KBM-7 (cell line): ENCODE results near the gene HSPA1A.

Experiments
- DNase-seq: peaks from one replicate; pipeline ENCODE4 v3.0.0-alpha.2; 2015
- in situ Hi-C: fragments of 300-500 bp; cut with MboI; formaldehyde crosslinking; loops from 2 replicates; pipeline ENCODE4 v1.14.3; 2020; ENCODE audit warnings: low sequenced_read_pairs, low pct_unique_long_range_greater_than_20kb, mixed read lengths

Gene HSPA1A

DNA sequence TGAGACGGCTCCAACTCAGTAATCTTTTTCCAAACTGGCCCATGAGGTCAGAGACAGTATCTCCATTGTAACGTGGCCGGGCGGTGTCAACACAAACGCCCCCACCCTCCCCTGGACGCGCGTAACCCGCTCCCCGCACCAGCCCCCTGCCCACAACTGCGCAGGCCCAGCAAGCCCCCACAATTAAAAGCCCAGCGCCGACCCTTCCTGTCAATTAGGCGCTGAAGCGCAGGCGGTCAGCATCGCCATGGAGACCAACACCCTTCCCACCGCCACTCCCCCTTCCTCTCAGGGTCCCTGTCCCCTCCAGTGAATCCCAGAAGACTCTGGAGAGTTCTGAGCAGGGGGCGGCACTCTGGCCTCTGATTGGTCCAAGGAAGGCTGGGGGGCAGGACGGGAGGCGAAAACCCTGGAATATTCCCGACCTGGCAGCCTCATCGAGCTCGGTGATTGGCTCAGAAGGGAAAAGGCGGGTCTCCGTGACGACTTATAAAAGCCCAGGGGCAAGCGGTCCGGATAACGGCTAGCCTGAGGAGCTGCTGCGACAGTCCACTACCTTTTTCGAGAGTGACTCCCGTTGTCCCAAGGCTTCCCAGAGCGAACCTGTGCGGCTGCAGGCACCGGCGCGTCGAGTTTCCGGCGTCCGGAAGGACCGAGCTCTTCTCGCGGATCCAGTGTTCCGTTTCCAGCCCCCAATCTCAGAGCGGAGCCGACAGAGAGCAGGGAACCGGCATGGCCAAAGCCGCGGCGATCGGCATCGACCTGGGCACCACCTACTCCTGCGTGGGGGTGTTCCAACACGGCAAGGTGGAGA lies at the start of gene HSPA1A, which contains the start of gene HSPA1L:
Gene HSPA1A, plus strand, starts transcription at position 519 of the 814 bp plus-strand sequence. Its CDS starts 214 bp downstream, at position 733.
Gene HSPA1L, minus strand, starts transcription at position 259 of the 814 bp plus-strand sequence. CDS start 3,311 bp downstream, outside the sequence.
- in situ Hi-C loops = no loop called here
- peak; percentile 97 for DNase-seq

DNA sequence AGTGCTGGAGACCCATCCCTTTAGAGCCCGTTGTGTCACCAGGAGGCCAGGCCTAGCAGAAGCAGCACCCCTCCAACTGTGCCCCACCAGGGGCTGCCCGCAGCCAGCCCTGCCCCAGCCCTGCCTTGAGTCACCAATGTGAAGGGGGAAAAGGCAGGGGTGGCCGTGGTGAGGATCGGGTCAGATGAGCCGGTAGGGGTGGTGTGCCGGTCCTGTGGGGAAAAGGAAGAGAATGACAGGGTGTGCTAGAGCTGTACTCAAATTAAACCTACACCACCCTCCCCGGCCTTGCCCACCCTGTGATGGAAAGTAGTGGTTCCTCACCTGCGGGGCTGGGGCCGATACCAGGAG lies 49.8 kb upstream of the HSPA1A start:
- in situ Hi-C loops = no loop called here
- no peak for DNase-seq

DNA sequence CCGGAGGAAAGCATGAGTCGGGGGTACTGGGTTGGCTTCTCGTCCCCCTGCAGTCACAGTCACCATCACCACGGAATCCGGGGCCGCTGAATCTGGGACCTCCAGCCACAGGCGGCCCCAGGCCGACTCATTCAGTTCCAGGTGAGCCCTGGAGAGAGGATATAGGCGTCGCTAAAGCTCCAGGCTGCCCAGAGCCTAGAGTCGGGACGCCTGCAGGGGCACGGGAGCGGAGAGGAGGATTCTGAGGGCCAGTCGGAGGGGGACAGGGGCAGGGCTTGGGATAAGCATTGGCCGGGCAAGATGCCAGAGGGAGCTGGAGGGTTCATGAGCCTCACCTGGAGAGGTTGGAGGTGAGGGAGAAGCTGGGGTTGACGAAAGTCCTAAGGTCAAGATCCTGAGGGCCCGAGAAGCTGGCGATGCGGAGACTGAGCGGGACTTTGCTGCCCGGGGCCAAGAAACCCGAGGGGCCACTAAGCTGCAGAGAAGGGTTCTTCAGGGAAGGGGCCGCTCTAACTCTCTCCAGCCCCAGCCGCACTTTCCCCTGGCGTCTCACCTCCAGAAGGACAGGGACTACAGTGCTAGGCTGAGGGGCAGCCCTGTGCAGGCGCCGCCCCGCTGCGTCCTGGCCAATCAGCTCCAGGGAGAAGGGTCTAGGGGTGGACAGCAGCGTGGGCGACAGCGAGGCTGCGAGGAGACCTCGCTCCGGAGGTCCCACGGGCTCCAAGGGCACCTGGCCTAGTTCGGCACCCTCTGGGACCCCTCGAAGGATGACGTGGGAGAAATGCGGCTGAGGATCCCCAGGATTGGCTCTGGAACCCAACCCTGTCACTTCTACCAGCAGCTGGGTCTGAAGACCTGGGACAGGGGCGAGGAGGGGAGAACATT lies 49.2 kb upstream of the HSPA1A start:
- in situ Hi-C loops = no loop called here
- no peak for DNase-seq

DNA sequence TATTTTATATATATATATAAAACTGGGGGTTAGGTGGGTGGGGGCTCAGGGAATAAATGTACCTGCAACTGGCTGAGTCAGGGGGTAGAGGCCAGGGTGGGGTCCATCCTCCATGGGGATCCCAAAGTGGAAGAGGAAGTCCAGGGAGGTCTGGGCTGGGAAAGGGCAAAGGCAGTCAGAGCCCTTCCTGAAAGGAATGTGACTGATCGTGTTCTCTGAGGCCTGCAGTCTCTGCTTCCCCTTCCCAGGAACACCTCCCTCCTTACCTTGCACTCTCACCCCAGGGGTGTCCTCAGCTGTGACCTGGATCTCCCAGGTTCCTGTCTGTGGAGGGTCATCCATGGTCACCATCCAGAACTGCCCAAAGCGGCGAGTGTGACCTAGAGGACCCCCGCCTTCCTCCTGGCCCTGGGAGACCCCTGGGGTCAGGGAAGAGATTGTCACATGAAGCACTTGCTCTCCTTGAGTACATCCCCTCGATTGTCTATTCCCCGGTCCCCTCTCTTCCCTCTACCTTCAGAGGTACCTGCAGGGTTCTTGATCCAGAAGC lies 48.2 kb upstream of the HSPA1A start:
- in situ Hi-C loops = no loop called here
- no peak for DNase-seq

DNA sequence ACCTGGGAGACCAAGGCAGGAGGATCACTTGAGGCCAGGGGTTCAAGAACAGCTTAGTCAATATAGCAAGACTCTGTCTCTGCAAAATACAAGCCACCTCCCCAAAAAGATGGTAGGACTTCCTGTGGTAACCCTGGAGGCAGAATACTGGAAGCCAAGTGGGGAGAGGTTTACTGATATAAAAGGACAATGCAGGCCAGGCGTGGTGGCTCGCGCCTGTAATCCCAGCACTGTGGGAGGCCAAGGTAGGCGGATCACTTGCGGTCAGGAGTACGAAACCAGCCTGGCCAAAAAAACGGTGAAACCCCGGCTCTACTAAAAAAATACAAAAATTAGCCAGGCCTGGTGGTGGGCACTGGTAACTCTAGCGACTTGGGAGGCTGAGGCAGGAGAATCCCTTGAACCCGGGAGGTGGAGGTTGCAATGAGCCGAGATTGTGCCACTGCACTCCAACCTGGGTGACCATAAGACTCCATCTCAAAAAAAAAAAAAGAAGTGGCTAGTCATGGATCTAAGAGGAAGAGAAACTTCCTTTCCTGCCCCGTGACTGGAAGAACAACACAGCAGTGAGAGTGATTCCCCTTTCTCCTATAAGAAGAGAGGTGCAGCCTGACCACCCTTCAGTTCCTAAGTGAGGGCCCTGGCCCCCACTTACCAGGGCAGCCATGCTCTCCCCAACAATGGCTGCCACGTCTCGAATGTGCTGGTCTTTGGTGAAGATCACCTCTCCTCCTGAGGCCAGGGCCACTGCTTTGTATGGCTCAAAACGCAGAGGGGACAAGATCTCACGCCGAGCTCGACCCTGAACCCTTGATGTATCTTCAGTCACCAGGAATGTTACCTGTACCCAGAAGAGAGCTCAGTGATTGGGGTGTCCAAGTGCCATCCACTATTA lies 46.7 kb upstream of the HSPA1A start:
- in situ Hi-C loops = no loop called here
- DNase-seq = no peak

DNA sequence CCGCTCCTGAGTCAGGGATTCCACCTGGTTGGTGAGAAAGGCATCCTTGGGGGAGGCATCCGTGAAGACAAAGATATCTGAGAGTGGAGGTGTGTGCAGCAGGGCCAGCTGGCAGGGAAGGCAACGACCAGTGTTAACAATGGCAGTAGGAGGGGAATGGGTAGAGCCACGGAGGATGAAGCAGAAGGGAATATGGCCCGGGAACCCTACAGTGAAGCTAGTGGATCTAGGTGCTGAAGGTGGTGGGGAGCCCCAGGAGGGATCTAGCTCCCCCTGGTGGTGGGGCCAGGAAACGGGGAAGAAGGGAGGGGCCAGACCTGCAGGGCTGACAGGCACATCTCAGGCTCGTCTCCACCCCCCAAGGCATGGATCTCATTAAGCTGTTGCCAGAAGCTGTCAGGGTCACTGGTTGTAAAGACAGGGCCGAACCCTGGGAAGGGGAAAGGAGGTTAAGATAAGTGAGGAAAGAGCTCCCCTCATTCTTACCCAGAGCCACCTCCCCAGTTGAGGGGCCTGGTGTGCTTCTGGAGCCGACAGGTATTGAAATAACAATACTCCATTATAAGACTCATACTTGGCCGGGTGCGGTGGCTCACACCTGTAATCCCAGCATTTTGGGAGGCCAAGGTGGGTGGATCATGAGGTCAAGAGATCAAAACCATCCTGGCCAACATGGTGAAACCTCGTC lies 45.5 kb upstream of the HSPA1A start:
- peak; percentile 96 for DNase-seq
- in situ Hi-C loops = no loop called here

DNA sequence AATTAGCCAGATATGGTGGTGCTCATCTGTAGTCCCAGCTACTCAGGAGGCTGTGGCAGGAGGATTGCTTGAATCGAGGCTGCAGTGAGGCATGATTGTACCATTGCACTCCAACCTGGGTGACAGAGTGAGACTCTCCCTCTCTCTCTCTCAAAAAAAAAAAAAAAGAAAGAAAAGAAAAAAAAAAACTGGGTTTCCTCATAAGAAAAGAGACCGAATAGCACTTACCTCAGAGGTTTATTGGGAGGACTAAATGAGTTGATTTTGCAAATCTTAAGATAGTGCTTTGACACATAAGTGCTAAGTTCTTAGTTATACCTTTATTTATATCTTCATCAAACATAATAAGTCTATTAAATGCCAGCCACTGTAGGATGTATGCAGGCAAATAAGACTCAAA lies 44.5 kb upstream of the HSPA1A start:
- in situ Hi-C loops = no loop called here

DNA sequence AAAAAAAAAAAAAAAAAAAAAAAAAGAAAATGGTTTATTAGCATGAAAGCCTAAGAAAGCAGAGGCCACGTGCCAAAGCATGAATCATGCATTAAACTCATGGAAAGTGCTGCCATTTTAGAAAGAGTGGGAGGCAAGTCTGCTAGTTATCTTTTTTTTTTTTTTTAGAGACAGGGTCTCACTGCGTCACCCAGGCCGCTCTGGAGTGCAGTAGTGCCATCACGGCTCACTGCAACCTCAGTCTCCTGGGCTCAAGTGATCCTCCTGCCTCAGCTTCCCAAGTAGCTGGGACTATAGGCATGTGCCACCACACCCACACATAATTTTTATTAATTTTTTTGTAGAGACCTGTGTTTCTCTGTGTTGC lies 43.4 kb upstream of the HSPA1A start:
- in situ Hi-C loops = no loop called here
- peak; percentile 14 for DNase-seq

More for the DNA sequence above, 44.5 kb upstream of the HSPA1A start:
- DNase-seq = no peak

DNA sequence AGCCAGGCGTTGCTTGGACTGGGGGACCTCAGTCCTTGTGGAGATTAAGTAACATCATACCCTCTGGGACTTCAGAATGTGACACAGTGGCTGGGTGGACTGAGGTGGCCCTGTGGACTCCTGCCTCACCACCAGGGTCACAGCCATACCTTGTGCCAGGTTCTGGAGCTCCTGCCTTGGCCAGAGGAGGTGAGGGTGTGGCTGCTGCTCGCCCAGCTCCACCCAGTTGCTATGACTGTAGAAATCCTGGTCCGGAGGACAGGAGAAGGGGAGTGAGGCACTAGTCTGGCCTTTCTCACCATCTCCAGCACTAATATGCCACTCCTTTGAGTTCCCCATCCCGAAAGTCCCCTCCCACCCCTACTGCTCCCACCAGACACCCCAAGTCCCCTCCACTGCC lies 40.2 kb upstream of the HSPA1A start:
- in situ Hi-C loops = no loop called here
- no peak for DNase-seq

DNA sequence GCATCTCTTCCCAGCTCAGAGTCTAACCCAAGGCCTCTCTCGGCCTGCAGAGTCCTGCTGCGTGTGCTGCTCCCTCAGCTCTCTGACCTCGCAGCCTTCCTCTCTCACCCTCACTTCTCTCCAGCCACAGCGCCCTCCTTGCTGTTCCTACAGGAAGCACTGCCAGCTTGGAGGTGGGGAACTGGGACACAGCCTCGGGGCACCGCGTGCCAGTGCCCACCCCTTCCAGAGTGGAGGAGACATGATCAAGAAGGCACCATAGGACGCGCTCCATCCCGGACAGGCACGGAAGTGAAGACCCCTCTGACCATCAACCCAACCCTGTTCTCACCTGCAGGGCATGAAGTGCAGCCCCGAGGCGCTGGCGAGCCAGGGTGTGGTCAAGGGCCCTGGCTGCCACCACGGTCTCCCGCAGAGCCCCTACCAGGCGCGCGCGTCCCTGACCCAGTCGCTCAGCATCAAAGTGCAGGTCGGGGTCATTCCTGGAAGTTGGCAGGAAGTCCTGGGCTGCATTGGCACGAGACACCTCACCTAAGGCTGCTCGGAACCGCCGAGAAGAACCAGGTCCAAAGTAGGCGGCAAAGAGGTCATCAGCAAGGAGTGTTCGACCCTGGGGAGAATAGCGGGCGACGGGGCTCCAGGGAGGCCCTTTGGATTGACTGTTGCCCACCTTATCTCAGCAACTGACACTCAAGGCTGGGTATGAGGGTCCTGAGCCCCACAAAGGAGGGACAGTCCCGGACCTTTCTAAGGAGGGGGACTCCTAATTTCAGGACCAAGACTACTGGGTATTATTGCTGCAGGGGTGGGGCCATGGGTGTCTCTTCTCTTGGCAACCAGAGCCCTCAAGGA lies 39.5 kb upstream of the HSPA1A start:
- DNase-seq = no peak
- in situ Hi-C loops = no loop called here

DNA sequence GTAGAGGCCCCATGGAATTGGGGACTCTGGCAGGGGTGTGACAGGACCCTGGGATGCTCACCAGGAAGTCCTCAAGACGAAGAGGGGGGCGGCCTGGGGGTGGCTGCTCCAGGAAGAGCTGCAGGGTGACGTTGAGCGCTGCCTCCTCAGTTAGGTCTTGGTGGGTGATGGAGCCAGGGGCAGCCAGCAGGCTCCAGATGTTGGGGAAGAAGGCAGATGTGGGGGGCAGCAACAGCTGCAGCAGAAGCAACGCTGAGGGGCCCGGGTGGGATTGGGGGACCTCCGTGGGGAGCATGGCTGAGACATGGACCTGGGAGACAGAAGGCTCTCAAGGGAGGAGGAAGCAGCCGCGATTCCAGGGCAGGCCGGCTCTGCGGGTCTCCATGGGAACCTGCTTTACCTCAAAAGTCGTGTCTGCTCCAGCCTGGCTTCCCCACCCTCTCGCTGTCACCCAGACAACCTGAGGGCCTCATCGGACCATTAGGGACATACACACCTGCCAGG lies 38.8 kb upstream of the HSPA1A start:
- in situ Hi-C loops = no loop called here
- no peak for DNase-seq

DNA sequence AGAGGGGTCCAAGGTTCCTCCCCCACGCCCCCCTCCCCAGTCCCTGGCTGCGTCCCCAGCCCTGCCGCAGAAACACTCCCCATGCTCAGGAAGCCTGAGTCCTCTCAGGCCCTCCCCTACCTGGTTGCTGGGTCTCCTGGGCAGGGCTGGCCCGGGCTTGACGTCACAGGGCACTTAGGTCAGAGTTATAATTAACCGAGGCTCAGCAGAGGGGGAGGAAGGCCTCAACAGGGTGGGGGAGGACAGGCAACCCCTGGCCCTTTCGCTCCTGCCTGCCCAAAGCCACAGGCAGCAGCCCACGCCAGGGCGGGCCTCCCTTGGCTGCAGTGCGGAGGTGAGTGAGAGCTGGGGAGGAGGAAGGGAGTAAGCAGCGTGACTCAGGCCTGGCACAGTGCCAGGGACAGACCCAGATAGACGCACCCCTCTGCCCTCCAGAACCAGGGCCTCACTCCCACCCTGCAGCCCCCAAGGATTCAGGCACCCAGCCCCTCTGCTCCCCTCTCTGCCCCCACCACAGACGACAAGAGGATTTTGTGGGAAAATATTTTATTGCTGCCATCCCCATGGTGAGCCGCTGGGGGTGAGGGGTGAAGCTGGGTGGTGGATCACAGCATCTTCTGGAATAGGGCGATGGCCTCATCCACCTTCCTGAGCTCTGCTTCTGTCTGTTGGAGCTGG lies 38.2 kb upstream of the HSPA1A start, which contains the start of gene VWA7:
Gene VWA7, minus strand, starts transcription at position 340 of the 678 bp plus-strand sequence. CDS start 549 bp downstream, outside the sequence.
- peak; percentile 94 for DNase-seq
- in situ Hi-C loops = no loop called here

DNA sequence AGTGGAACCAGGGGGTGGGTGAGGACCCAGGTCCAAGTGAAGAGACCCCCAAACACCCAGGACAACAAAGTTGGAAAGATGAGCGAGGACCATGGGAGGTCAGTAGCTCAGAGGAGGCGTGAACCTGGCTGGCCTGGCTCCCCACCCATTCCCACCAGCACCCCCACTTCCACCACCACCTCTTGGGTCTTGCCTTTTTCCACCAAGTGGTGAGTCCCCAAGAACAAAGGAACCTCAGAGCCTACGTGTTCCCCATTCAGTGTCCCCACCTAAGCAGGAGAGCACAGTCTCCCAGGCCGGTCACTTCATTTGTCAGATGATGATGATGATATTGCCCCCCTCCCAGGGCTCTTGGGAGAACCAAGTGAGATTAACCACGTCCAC lies 37.7 kb upstream of the HSPA1A start:
- no peak for DNase-seq
- in situ Hi-C loops = no loop called here

DNA sequence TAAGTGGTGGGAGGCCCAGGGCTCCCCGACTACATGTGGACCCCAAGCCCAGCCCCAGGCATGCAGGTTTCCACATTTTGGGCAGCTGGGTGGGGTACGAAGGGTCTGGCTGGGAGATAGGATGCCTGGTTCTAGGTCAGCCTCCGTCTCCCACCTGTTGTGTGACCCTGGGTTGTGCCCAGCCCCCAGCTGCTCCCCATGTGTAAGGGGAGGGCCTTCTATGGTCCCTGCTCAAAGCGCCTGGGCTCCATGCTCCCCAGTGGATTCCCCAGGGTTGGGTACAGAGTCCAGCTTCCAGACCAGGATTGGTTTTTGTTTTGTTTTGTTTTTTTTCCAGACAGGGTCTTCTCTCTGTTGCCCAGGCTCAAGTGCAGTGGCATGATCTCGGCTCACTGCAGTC lies 37.1 kb upstream of the HSPA1A start:
- no peak for DNase-seq
- in situ Hi-C loops = no loop called here

DNA sequence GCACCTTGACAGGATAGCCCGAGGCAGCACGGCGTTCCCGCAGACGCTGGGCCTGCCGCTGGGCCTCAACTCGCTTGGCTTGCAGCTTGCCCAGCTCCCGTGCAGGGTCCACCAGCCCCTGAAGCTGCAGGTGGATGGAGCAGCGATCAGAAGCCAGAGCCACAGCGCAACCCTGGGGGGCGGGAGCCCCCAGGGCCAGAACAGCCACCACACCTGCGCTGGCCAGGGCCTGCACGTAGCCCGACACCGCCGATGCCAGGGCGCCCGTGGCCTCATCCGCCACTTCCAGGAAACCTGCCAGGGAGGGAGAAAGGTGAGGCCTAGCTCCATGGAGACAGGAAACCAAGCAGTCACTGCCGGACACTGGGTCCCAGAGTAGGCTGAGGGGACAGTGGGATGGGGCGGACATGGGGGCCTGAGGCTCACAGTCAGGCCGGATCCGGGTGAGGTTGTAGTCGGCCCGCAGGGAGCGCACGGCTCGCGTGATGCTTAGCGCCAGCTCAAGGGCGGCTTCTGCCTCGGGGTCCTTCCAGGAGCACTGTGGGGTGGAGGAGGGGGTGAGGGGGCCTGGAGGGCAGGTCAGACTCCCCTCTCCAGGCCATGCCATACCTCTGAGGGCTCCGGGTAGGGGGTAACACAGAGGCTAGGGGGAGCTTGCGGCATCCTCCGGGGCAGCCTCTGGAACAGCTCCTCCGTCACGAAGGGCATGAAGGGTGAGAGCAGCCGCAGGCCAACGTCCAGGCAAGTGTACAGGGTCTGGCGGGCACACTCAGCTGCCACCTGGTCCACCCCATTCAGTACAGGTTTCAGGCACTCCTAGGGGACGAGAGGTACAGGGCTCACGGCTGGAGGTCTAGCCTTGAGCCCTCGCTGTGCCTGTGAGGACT lies 36.1 kb upstream of the HSPA1A start:
- in situ Hi-C loops = no loop called here

DNA sequence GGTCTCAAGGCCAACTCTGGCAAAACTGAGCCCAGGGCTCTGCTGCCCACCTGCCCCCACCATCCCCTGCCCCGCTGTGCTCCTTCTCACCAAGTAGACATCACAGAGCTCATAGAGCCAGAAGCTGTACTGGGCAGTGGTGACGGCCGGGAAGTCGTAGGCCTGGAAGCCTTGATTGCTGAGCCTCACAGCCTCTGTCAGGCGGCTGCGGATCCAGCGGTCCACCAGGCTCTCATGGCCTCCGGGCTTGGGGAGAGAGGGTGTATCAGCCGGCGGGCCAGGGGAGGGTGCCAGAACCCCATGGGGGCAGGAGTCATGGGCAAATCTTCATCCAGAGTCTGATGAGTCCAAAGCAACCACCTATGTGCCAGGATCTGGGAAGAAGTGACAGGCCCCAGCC lies 35.4 kb upstream of the HSPA1A start:
- DNase-seq = no peak
- in situ Hi-C loops = no loop called here

More for the DNA sequence above, 36.1 kb upstream of the HSPA1A start:
- no peak for DNase-seq
